NK-92 treated with Interleukin-12 subunit alpha and Interleukin-12 subunit beta, amount 100 ng/mL, for 24 hours (cell line): ENCODE measurements around the gene COL8A1.
A peak's percentile ranks its signal among the peaks of the same experiment; 100 is the strongest.
"Not testable (repeated sequence)": the region's sequence is repeated elsewhere in the genome, so short reads cannot be mapped to it uniquely, and the experiment has no call there.

Experiments used
- DNase-seq: peaks from one replicate; lab custom pipeline; 2025; lab: John Stamatoyannopoulos, UW

The COL8A1 gene

DNA sequence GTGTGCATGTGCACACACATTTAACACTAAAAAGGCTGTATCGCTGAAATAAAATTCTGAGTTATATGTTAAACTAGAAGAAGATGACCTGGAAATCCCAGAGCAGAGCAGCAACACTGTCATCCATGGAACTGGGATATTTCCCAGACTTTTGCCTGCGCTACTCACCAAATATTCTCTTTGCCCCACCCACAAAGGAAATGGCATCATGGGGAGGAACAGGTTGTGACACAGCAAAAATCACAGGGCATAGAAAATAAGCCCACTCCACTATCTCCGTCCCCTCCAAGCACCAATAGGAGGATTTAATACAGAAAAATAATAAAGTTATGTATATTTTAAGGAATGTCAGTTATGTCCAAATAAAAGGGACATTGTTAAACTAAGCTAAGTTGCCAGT, 71.7 kb downstream of the COL8A1 start:
- no peak for DNase-seq

DNA sequence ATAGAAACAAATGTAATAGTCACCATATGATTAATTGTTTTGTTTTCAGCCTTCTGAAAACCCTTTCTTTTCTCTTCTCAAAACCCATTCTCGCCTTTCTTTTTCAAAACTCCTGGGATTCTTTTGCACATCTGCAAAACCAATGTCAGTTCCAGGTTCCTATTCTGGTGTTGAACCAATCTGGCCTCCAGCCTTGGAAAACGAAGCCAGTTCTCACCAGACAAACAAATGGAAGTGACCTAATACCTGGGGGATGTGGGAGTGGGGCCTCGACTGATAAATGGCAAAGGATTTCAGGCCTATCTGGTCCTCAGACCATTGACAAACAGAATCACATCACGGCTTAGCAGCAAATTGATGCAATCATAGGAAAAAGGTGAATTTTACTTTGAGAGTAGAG, 73.0 kb downstream of the COL8A1 start:
- DNase-seq, result no peak

DNA sequence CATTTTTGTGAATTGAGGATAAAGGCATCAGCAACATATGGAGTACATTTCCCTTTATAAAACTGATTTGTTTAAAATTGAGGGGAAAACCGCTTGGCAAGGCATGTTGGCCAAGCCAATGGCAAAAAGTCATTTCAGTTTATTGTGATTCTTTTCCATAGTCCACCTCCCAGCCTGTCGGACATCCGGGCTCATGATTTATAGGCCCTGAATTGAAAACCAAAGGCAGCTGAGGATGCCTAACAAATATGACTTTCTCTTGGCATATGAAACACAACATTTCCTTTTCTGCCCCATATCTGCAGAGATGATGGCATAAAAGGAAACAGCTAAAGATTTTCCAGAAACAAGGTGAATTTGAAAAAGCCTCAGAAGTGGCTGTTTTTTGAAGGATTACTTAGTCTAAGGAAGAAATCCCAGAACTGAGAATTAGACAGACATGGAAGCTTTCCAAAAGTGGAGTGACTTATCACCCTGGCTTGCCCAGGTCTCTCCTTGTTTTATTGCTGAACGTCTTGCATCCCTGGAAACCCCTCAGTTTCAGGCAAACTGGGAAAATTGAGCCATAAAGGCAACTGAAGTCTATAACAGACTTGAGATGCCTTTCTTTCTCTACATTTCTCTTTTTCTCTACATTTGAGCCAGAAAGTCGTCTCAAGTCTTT, 74.0 kb downstream of the COL8A1 start:
- no peak for DNase-seq

DNA sequence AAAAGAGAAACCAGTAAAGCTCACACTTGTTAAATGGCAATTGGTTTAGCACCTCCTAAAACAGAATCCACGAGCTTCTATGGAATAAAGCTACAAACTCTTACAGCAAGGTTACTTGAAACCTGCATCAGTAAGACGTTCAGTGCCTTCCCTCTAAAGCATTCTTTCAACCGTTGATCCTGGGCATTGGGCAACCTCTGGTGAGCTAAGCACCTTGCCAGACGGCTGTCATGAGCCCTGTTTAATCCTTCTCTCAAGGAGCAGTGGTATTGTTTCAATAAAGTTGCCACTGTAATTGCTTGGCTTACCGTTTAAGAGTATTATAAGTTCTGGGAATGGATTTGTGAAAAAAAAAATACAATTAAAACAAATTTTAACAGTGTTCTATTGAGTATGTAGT, 75.0 kb downstream of the COL8A1 start:
- DNase-seq, result no peak

DNA sequence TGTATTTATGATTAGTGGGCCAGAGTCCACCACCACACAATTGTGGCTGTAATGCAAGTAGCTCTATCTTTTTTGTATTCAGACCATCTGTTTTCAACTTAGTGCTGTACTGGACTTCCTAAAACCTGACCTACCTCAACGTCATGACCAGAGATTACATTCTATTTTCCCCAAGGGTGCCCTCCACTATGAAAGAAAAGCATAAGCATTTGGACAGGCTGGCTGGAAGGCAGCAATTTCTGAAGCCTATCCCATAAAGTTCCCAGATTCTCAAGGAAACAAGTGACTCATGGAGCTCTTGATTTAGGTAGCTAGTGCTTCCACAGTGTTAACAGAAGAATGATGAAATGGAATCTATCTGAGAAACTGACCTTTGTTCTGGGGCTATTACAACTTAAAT, 75.8 kb downstream of the COL8A1 start:
- DNase-seq, result no peak

DNA sequence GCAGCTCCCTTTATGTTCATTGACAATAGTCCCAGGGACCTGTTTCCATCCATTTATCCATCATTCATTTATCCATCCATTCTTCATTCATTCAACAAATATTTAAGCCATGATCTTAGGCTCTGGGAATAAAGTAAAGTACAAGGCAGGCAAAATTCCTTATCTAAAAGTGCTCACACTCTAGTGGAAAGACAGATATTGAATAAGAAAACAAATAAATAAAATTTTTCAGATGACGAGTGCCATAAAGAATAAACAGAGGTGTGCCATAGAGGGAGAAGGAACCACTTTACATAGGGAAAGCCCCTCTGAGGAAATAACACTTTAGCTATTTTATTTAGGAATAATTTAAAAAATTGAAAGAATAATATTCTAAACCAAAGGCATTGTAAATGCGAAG, 76.2 kb downstream of the COL8A1 start:
- DNase-seq, result no peak

DNA sequence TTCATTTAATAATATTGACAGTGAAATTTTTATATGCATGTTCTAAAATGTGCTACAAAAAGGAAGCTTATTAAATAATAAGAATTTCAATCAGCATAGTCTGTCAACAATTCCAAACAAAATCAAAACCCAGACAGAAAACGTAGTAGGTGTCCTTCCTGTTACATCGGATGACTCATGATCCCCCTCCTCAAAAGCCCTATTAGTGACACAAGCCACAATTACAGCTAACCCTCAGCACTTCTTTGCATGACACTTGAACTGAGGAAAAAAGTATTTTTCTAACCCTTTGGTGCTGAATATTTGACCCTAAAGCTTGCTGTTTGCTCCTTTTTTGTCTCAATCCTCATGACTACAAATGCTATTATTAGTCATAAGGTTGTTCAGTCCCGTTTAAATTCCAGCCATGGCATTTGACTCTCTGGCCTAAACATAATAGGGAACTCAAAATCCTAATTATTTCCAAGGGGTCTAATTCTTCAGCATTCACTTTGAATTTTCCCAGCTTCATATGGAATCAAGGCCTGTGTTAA, 78.1 kb downstream of the COL8A1 start:
- no peak for DNase-seq

DNA sequence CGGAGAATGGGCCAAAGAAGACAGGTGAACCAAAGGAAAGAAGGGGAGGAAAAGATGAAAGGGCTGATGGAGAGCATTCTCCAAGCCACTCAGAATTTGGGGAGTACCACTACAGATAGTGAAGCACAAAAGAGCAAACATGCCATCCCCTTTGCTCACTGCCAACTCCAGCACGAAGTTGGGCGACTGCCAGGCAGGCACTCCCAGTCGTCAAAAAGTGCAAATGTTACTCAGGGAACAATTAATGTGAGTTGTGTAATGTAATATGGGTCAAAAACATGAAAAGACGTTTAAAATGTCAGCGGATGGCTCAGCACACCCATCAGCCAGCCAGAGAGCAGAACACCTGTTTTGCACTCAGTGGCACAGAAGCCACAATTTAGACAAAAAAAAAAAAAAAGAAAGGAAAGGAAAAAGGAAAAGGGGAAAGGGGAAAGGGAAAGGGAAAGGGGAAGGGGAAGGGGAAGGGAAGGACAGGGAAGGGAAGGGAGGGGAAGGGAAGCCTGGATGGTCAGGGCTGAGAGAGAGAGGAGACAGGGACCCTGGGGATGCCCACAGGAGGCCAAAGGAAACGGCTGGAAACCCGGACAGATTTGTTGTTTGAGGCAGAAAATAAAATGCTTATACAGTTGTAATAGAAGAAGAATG, 82.7 kb downstream of the COL8A1 start:
- DNase-seq, result no peak

DNA sequence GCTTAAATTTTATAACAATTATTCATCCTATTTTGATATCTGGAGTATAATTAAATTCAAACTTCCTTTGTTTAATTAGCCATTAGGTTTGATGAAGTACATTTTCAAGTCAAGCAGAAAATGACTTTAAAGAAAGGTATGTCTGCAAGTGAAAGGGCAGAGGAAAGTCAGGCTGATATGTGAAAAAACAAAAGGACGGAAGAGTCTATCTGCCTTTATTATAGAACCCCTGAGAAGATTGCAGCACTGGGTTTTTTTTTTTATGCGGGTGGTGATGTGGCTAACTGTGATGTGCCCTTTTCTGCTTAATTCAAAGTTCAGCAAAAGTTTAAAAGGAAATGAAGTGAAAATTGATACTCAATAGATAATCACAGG, 83.2 kb downstream of the COL8A1 start:
- DNase-seq, result no peak

DNA sequence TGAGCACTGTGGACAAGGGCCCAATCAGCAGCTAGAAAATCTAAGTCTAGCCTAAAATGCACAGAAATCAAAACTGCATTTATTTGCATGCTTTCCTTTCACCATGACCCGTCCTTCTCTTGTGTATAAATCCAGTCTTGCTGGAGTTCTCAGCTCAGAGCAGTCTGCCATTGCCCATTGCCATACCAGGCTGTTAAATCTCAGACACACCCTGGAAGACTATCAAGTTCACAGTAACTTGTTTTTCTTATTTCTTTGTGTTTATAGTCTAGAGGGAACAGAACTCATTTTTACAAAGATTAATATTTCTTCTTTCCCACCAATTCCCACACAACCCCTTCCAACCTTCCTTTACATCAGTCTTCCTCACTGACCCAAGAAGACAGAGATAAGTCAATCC, 85.9 kb downstream of the COL8A1 start:
- no peak for DNase-seq

DNA sequence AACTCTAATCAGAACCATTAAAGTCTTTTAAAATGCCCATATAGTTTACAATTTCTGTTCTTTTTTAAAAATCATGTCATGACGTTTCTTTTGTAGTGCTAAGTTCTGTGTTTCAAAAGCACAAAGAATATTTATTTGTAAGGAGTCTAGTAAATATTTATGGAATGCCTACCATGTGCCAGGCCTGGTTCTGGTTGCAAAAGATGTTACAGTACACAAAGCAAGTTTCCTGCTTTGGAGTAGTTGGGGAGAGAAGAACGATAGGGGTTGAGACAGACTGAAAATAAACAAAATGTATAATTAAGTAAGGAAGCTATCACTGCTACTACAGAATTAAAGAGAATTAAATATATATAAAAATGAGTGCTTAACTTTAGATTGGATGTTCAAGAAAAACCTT, 92.5 kb downstream of the COL8A1 start:
- no peak for DNase-seq

DNA sequence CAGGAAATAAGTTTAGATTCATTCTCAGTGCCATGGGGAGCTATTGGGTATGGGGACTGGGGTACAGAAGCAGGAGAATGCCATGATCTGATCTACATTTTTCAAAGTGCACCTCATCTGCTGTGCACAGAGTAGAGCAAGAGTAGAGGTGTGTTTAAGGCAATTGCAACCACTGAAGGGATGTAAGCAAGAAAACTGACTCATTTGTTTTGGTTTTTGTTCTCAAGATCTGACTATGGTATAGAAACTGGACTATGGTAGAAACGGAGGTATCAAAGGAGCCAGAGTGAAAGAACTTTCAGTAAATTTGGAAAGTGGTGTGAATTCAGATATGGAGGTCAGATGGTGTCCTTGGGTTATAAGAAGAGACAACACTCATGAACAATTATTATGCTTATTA, 93.1 kb downstream of the COL8A1 start:
- no peak for DNase-seq

DNA sequence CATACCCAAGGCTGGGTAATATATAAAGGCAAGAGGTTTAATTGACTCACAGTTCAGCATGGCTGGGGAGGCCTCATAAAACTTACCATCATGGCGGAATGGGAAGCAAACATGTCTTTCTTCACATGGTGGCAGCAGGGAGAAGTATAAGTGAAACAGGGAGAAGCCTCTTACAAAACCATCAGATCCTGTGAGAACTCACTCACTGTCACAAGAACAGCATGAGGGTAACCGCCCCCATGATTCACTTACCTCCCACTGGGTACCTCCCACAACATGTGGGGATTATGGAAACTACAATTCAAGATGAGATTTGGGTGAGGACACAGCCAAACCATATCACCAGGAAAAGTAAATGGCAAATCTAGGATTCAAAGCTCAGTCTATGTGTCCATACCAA, 102.0 kb downstream of the COL8A1 start:
- not testable (repeated sequence) for DNase-seq

DNA sequence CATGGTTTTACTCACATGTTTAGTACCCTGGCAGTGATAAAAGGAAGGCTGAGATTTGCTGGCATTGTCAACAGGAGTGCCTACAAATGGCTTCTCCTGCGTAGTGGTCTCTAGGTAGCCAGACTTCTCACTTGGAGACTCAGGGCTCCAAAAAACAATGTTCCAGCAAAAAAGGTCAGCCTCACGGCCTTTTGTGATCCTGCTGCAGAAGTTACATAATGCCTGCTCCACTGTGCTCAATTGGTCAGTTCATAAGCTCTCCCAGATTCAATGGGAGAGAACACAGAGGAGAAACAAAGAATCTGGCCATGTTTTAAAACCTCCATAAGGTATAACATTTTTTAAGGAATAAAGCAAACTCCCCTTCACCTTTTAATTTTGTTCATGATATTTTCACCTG, 103.2 kb downstream of the COL8A1 start:
- DNase-seq, result no peak

DNA sequence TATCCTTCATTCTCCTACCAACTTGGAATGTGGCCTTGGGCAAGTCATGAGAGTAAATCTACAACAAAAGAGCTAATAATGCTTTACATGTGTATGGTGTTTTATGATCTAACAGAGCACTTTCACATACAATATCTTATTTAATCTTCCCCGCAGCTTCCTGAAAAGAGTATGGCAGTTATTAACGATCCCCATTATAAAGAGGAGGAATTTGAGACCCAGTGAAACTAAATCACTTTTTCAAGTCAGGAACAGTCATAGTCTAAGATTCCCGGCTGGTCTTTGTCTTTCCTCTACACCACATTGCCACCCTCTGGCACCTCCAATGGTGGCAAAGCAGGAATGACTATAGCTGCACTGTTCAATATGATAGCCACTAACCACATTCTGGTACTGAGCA, 109.5 kb downstream of the COL8A1 start:
- DNase-seq, result no peak

DNA sequence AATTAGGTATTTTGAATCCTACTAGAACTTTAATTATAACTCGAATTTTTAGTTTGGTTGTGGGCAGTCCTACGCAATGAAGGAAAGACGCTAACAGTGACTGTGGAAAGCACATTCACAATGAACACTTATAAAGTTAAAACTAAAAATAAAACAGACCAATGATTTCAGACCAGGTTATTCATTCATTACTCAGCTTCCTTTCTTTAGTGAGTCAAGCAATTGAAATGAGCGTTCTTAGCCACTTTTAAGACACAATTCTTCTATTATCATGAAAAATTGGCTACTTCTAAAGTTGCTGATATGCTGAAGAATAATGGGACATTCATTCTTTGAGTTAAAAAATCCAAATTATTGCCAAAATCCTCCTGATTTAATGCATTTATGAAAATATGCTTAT, 113.3 kb downstream of the COL8A1 start:
- DNase-seq, result no peak

DNA sequence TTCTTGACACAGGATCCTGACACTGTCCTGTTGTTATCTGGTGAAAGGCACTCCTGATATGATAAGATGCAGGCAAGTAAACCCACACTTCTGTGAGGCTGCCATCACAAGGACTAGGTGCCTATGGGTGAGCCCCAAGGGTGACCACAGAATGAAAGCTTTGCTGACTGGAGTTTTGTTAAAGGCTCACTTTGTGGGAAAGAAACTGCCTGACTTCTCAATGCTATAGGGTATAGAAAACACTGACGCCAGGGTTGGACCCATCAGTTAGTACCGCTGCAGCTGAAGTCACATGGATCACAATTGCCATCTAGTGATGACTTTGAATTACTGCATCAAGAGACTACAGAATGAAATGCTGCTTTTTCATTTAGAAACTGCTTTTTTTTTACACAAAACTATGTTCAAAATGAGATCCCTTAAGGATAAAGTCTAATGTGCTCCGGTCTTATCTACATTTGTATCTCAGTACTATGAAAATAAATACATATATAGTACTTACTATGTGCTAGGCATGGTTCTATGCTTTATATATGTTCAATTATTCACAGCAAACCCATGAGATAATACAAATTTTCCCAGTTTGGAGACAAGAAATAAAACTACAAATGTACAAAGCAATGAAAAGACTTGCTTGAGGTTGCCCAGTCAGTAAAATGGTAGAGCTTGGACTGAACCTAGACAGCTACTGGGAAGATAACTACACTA, 115.0 kb downstream of the COL8A1 start:
- peak; percentile 13 for DNase-seq

DNA sequence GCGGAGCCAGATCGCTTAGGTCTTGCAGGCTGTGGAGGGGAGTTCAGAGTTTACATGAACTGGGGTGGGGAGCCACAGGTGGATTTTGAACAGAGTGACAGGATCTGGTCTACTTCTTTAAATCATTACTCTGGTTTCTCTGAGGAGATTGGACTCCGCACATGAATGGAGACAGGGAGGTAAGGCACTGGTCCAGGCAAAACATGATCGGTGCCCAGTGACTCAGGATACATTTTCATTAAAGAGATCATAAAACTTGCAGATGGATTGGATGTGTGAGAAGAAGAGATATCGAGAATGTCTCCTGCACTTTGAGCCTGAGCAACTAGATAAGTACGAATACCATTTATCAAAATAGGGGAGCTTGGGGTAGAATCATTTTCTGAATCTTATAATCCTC, 117.4 kb downstream of the COL8A1 start:
- no peak for DNase-seq

DNA sequence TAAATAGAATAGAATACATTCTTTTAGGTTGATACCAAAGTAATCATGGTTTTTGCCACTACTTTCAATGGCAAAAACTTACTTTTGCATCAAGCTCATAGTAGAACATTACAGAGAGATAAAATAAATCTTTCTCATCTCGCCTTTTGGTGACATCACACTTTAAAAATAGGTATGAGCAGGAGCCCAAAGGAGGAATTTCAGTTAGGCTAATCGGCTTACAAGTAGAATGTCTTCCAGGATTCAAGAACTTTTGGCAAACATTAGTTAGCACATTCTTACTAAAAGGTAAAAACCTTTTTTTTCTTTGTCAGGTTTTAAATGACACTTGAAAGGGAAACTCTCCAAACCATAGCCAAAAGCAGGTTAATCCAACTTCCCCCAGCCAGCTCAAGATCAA, 119.6 kb downstream of the COL8A1 start:
- DNase-seq, result no peak

DNA sequence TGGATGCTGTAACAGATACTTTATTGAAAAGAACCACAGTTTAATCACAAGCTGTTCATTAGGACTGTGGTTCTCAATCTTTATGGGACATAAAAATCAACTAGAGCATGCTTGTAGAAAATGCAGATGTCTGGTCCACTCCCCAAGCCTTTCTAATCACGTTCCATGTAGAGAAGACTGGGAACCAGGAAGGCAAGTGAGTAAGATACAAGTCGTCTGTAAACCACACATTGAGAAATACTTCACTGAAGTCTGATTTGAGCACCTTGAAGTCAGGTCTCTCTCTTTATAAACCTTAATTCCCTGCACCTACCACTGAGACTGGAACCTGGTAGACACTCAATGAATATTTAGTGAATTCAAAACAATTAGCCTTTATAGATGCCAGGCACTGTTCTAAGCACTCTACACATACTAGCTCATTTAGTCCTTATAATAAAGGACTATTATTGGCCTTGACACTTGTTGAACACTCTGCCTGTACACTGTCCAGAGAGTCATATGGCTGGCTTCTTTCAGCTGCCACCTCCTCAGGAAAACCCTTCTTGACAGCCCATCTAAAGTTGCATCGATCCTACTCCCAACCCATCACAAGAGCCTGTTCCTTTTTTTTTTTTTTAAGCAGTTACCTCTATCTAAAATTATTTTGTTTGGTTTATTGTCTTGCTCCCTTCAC, 120.2 kb downstream of the COL8A1 start:
- DNase-seq, result no peak

DNA sequence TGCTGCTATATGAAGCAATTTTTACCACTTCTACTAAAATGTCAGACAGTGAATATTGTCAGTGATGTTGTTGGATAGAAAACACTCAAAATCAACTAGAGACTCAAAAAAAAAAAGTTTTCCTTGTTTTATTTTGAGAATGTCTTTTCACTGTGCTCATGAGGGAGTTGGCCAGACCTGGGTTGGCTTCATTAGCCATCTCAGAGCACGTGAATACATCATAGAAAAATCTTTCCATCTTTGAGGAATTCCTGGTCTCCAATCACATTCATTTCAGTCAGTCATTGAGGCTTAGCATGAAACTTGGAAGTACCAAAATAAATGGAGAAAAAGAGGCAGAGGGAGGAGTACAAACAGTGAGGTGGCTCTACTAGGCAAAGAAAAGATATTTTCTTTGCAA, 121.6 kb downstream of the COL8A1 start:
- DNase-seq, result no peak

DNA sequence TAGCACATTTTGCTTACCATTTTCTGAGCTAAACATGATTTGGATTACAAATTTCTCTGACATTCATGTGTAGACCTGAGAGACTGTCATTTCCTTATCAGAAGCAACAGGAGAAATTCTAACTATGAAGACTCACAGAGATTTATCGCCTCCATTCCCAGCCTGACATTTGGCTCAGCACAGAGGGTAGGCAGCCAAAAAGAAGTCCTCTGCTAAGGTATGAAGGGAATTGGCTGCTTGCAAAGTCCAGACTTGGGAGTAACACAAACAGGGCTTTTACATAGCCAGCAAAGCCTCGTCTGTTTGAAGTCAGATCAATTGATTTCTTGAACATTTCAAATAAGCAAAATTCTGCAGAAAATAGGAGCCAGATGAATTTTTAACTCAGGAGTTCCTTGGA, 122.2 kb downstream of the COL8A1 start:
- no peak for DNase-seq
